Liver (tissue), 3 donors: ENCODE data around the gene CNTN1.

Experiments
- FOXA1 ChIP-seq: IDR thresholded peaks from 2 replicates; pipeline ENCODE4 v1.6.1; 2016; ENCODE audit warnings: antibody characterized with exemption
- GABPA ChIP-seq, 2 donors: IDR thresholded peaks in 1 of 2; conservative IDR thresholded peaks in 1 of 2; 2 replicates each; pipeline ENCODE4 v1.6.1; 2016; ENCODE audit warnings: antibody characterized with exemption in 2 of 2, mild to moderate bottlenecking in 1 of 2, moderate library complexity in 1 of 2
- HNF4A ChIP-seq, 2 donors: conservative IDR thresholded peaks; 2 replicates each; pipeline ENCODE4 v1.6.1; 2016; ENCODE audit warnings: antibody characterized with exemption in 2 of 2, mild to moderate bottlenecking in 2 of 2
- JUND ChIP-seq, 2 donors: IDR thresholded peaks; 2 replicates each; pipeline ENCODE4 v1.6.1; 2016; ENCODE audit warnings: antibody characterized with exemption in 2 of 2
- NR2F2 ChIP-seq: IDR thresholded peaks from 2 replicates; pipeline ENCODE4 v1.6.1; 2016; ENCODE audit warnings: antibody characterized with exemption
- RAD21 ChIP-seq, 2 donors: IDR thresholded peaks; 2 replicates each; pipeline ENCODE4 v1.6.1; 2016; ENCODE audit warnings: antibody characterized with exemption in 2 of 2, mild to moderate bottlenecking in 2 of 2
- REST ChIP-seq: IDR thresholded peaks from 2 replicates; pipeline ENCODE4 v1.6.1; 2016; ENCODE audit warnings: antibody characterized with exemption, mild to moderate bottlenecking
- TAF1 ChIP-seq: conservative IDR thresholded peaks from 2 replicates; pipeline ENCODE4 v1.6.1; 2016; ENCODE audit warnings: antibody characterized with exemption, mild to moderate bottlenecking
- YY1 ChIP-seq: IDR thresholded peaks from 2 replicates; pipeline ENCODE4 v1.6.1; 2016; ENCODE audit warnings: antibody characterized with exemption, mild to moderate bottlenecking
- TF ChIP-seq, protein P1 (sequence below): fragments of 150-350 bp; IDR thresholded peaks from 2 replicates; pipeline ENCODE4 v1.5.1; 2017; ENCODE audit warnings: improper control_type of control experiment, low read depth, low read length; ENCODE audit not compliant: missing input control
- TF ChIP-seq, protein P2 (sequence below): IDR thresholded peaks from 2 replicates; pipeline ENCODE4 v1.6.1; 2016; ENCODE audit warnings: antibody characterized with exemption
- donor health status: healthy.
- donor health status: healthy.

- TF ChIP-seq RAD21 (IDR thresholded peaks at IDR 0.05), result no peak
- TF ChIP-seq, protein P1, sequence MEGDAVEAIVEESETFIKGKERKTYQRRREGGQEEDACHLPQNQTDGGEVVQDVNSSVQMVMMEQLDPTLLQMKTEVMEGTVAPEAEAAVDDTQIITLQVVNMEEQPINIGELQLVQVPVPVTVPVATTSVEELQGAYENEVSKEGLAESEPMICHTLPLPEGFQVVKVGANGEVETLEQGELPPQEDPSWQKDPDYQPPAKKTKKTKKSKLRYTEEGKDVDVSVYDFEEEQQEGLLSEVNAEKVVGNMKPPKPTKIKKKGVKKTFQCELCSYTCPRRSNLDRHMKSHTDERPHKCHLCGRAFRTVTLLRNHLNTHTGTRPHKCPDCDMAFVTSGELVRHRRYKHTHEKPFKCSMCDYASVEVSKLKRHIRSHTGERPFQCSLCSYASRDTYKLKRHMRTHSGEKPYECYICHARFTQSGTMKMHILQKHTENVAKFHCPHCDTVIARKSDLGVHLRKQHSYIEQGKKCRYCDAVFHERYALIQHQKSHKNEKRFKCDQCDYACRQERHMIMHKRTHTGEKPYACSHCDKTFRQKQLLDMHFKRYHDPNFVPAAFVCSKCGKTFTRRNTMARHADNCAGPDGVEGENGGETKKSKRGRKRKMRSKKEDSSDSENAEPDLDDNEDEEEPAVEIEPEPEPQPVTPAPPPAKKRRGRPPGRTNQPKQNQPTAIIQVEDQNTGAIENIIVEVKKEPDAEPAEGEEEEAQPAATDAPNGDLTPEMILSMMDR, result no peak
- TF ChIP-seq TAF1, result no peak
- TF ChIP-seq REST, result no peak
- no peak for TF ChIP-seq HNF4A (conservative IDR thresholded peaks at IDR 0.05)
- no peak for TF ChIP-seq YY1
- no peak for TF ChIP-seq NR2F2
- no peak for TF ChIP-seq FOXA1
- TF ChIP-seq, protein P2, sequence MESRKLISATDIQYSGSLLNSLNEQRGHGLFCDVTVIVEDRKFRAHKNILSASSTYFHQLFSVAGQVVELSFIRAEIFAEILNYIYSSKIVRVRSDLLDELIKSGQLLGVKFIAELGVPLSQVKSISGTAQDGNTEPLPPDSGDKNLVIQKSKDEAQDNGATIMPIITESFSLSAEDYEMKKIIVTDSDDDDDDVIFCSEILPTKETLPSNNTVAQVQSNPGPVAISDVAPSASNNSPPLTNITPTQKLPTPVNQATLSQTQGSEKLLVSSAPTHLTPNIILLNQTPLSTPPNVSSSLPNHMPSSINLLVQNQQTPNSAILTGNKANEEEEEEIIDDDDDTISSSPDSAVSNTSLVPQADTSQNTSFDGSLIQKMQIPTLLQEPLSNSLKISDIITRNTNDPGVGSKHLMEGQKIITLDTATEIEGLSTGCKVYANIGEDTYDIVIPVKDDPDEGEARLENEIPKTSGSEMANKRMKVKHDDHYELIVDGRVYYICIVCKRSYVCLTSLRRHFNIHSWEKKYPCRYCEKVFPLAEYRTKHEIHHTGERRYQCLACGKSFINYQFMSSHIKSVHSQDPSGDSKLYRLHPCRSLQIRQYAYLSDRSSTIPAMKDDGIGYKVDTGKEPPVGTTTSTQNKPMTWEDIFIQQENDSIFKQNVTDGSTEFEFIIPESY, result no peak
- no peak for TF ChIP-seq JUND (IDR thresholded peaks at IDR 0.05)
- TF ChIP-seq GABPA (IDR thresholded peaks at IDR 0.05 in 1 of 2, conservative IDR thresholded peaks at IDR 0.05 in 1 of 2), result no peak
Measured at GRCh38 chr12:40752011-40752410, 59.8 kb downstream of the CNTN1 start.
